Diencephalon (tissue), 1 donor: ENCODE data around the gene KRTAP4-1. TPM values are rescaled to one million over a fixed set of nuclear protein-coding genes. Genes with fewer than 3 reads are reported as not detected.

Experiments
- small RNA-seq: library from RNA; depleted of rRNA; stranded (forward); fragments of <200 nt; gene quantifications from one replicate; pipeline ENCODE3, GENCODE V24; 2014
- total RNA-seq: library from RNA; depleted of rRNA; stranded (reverse); fragments of >200 nt; gene quantifications from one replicate; pipeline ENCODE4 v1.2.3, GENCODE V29; 2014

The KRTAP4-1 gene
- total RNA-seq = not detected

DNA sequence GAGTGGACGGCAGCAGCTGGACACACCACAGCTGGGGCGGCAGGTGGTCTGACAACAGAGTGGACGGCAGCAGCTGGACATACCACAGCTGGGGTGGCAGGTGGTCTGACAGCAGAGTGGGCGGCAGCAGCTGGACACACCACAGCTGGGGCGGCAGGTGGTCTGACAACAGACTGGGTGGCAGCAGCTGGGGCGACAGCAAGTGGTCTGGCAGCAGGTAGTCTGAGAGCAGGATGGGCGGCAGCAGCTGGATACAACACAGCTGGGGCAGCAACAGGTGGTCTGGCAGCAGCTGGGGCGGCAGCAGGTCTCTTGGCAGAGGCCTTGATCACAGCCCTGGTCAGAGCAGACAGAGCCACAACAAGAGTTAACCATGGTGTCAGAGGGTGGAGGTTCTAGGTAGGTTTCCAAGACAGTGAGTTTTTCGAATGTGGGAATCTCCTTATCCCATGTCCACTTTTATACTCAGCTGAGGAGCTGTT lies at the start of gene KRTAP4-1:
Gene KRTAP4-1 (minus strand): TSS at position 432 of the 482 bp plus-strand sequence. CDS start 57 bp downstream, at position 375.

DNA sequence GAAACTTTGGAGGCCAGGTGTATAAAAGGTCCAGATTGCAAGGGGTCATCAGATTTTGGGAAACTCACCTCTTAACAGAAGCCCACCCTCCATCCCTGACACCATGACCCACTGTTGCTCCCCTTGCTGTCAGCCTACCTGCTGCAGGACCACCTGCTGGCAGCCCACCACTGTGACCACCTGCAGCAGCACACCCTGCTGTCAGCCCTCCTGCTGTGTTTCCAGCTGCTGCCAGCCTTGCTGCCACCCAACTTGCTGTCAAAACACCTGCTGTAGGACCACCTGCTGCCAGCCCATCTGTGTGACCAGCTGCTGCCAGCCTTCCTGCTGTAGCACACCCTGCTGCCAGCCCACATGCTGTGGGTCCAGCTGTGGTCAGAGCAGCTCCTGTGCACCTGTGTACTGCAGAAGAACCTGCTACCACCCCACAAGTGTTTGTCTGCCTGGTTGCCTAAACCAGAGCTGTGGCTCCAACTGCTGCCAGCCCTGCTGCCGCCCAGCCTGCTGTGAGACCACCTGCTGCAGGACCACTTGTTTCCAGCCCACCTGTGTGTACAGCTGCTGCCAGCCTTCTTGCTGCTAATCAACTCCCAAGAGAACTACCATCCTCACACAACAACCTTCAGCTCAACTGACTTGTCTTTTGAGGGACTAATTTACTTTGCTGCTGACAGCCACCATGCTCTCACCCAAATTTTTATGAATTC lies 47.8 kb upstream of the KRTAP4-1 start, which contains the start of gene KRTAP9-3:
Gene KRTAP9-3 (plus strand): TSS at position 51 of the 707 bp plus-strand sequence. CDS start 53 bp downstream, at position 104.

DNA sequence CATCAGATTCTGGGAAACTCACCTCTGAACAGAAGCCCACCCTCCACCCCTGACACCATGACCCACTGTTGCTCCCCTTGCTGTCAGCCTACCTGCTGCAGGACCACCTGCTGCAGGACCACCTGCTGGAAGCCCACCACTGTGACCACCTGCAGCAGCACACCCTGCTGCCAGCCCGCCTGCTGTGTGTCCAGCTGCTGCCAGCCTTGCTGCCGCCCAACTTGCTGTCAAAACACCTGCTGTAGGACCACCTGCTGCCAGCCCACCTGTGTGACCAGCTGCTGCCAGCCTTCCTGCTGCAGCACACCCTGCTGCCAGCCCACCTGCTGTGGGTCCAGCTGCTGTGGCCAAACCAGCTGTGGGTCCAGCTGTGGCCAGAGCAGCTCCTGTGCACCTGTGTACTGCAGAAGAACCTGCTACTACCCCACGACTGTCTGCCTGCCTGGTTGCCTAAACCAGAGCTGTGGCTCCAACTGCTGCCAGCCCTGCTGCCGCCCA lies 41.9 kb upstream of the KRTAP4-1 start, which contains the start of gene KRTAP9-2:
Gene KRTAP9-2 (plus strand): TSS at position 51 of the 498 bp plus-strand sequence. CDS start 7 bp downstream, at position 58.

DNA sequence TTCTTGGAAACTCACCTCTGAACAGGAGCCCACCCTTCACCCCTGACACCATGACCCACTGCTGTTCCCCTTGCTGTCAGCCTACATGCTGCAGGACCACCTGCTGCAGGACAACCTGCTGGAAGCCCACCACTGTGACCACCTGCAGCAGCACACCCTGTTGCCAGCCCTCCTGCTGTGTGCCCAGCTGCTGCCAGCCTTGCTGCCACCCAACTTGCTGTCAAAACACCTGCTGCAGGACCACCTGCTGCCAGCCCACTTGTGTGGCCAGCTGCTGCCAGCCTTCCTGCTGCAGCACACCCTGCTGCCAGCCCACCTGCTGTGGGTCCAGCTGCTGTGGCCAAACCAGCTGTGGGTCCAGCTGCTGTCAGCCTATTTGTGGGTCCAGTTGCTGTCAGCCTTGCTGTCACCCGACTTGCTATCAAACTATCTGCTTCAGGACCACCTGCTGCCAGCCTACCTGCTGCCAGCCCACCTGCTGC lies 5.2 kb upstream of the KRTAP4-1 start, which contains the start of gene KRTAP9-1:
Gene KRTAP9-1 (plus strand): TSS at position 51 of the 482 bp plus-strand sequence. CDS start 0 bp downstream, at position 51.

DNA sequence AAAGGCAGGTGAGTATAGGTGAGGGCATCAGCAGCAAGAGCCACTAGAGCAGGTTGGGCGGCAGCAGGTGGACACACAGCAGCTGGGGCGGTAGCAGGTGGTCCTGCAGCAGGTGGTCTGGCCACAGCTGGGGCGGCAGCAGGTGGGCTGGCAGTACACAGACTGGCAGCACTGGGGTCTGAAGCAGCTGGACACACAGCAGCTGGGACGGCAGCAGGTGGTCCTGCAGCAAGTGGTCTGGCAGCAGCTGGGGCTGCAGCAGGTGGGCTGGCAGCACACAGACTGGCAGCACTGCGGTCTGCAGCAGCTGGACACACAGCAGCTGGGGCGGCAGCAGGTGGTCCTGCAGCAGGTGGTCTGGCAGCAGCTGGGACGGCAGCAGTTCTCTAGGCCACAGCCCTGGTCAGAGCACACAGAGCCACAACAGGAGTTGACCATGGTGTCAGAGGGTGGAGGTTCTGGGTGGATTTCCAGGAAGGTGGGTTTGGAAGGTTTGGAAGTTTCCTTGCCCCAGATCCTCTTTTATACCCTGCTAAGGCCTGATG lies 6.9 kb downstream of the KRTAP4-1 start, which contains the start of gene KRTAP4-2:
Gene KRTAP4-2 (minus strand): TSS at position 495 of the 545 bp plus-strand sequence. CDS start 57 bp downstream, at position 438.

DNA sequence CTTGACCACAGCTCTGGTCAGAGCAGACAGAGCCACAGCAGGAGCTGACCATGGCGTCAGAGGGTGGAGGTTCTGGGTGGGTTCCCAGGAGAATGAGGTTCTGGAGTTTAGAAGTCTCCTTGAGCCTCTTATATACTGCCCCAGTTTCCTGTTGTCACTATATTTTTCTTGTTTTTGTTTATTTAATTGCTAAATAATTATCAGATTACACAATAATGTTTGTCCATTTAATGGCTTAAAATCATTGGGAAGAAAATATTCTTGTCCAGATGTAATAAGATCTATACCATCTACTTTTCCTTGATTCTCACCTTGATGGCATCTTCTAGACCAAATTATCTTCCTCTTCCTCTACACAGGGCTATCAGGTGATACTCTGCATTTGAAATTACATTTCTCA lies 16.6 kb downstream of the KRTAP4-1 start, which contains the start of gene KRTAP4-3:
Gene KRTAP4-3 (minus strand): TSS at position 101 of the 400 bp plus-strand sequence. CDS start 49 bp downstream, at position 52.

DNA sequence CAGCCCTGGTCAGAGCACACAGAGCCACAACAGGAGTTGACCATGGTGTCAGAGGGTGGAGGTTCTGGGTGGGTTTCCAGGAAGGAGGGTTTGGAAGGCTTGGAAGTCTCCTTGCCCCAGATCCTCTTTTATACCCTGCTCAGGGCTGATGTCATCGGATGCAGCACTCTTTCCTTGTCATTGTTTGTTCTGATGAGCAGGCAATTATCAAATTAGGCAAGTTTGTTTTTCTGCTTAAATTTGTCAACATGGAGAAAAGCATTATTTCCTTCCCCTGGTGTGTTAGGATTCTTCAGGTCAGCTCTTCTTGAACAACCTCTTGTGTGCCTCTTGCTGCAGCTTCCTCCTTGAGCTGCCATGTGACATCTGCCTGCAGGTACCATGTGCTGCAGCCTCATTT lies 24.1 kb downstream of the KRTAP4-1 start, which contains the start of gene KRTAP4-4:
Gene KRTAP4-4 (minus strand): TSS at position 101 of the 400 bp plus-strand sequence. CDS start 57 bp downstream, at position 44.

DNA sequence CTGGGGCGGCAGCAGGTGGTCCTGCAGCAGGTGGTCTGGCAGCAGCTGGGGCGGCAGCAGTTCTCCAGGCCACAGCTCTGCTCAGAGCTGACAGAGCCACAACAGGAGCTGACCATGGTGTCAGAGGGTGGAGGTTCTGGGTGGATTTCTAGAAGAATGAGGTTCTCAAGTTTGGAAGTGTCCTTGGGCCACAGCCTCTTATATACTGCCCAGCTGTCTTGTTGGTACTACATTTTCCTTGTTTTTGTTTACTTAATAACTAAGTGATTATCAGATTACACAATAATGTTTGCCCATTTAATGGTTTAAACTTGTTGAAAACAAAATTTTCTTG lies 35.1 kb downstream of the KRTAP4-1 start, which contains the start of gene KRTAP4-5:
Gene KRTAP4-5 (minus strand): TSS at position 174 of the 334 bp plus-strand sequence. CDS start 58 bp downstream, at position 116.

DNA sequence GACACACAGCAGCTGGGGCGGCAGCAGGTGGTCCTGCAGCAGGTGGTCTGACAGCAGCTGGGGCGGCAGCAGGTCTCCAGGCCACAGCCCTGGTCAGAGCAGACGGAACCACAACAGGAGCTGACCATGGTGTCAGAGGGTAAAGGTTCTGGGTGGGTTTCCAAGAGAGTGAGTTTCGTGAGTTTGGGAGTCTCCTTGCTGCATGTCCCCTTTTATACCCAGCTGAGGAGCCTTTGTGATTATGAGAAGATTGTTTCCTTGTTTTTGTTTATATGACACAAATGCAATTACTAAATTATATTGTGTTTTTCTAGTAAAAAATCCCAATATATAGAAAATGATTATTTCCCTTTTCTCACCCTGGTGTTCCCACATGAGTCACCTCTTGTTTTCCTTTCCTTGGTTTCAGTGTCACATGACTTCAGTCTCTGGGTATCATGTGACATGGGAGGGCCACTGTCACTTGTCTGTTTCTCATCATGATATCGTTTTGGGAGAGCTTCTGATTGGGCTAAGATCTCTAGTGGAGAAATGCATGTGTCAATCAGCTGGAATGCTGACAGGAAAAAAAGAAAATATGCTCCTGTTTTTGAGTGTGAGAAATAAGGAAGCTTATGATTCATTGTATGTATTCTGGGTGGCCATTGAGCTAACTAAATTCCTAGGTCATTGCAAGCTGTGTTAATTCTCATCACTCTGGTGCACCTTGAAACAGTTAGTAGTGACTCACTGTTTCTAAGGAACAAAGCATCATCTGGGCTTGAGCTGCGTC lies 44.2 kb downstream of the KRTAP4-1 start, which contains the start of gene KRTAP4-6:
Gene KRTAP4-6 (minus strand): TSS at position 185 of the 772 bp plus-strand sequence. CDS start 57 bp downstream, at position 128.

Small RNA genes lying within 50 kb of the gene (small RNA-seq; reads per million reads assigned to genes)
- not detected for gene KRTAP4-17P

Other genes with a start within 250 kb of the KRTAP4-1 start
- gene KRT23, start 247.3 kb downstream of the KRTAP4-1 start, total RNA-seq = 0.46 TPM
- not detected for gene KRT39, start 218.0 kb downstream of the KRTAP4-1 start, total RNA-seq
- gene KRT40, start 200.6 kb downstream of the KRTAP4-1 start, total RNA-seq = not detected
- gene KRTAP3-3, start 190.7 kb downstream of the KRTAP4-1 start, total RNA-seq = not detected
- not detected for gene KRTAP3-2, start 185.0 kb downstream of the KRTAP4-1 start, total RNA-seq
- not detected for gene KRTAP3-1, start 175.8 kb downstream of the KRTAP4-1 start, total RNA-seq
- gene KRTAP1-5, start 157.7 kb downstream of the KRTAP4-1 start, total RNA-seq = not detected
- gene KRTAP1-4, start 154.7 kb downstream of the KRTAP4-1 start, total RNA-seq = not detected
- not detected for gene KRTAP1-3, start 150.0 kb downstream of the KRTAP4-1 start, total RNA-seq
- not detected for gene KRTAP1-1, start 143.5 kb downstream of the KRTAP4-1 start, total RNA-seq
- gene KRTAP2-1, start 137.6 kb downstream of the KRTAP4-1 start, total RNA-seq = not detected
- gene KRTAP2-2, start 129.7 kb downstream of the KRTAP4-1 start, total RNA-seq = not detected
- gene KRTAP2-3, start 124.8 kb downstream of the KRTAP4-1 start, total RNA-seq = not detected
- not detected for gene KRTAP2-4, start 119.0 kb downstream of the KRTAP4-1 start, total RNA-seq
- not detected for gene KRTAP4-7, start 100.8 kb downstream of the KRTAP4-1 start, total RNA-seq
- gene KRTAP4-8, start 86.8 kb downstream of the KRTAP4-1 start, total RNA-seq = not detected
- not detected for gene KRTAP4-16, start 82.7 kb downstream of the KRTAP4-1 start, total RNA-seq
- not detected for gene KRTAP4-9, start 79.5 kb downstream of the KRTAP4-1 start, total RNA-seq
- gene KRTAP4-11, start 66.5 kb downstream of the KRTAP4-1 start, total RNA-seq = not detected
- not detected for gene KRTAP4-12, start 60.7 kb downstream of the KRTAP4-1 start, total RNA-seq
- not detected for gene KRTAP4-6, start 44.4 kb downstream of the KRTAP4-1 start, total RNA-seq
- not detected for gene KRTAP4-5, start 35.1 kb downstream of the KRTAP4-1 start, total RNA-seq
- gene KRTAP4-4, start 24.2 kb downstream of the KRTAP4-1 start, total RNA-seq = not detected
- gene KRTAP4-3, start 16.7 kb downstream of the KRTAP4-1 start, total RNA-seq = not detected
- not detected for gene KRTAP4-2, start 6.7 kb downstream of the KRTAP4-1 start, total RNA-seq
- not detected for gene KRTAP9-1, start 5.0 kb upstream of the KRTAP4-1 start, total RNA-seq
- not detected for gene KRTAP9-2, start 41.7 kb upstream of the KRTAP4-1 start, total RNA-seq
- not detected for gene KRTAP9-3, start 47.5 kb upstream of the KRTAP4-1 start, total RNA-seq
- gene KRTAP9-8, start 53.1 kb upstream of the KRTAP4-1 start, total RNA-seq = not detected
- gene KRTAP9-4, start 64.8 kb upstream of the KRTAP4-1 start, total RNA-seq = not detected
- gene KRTAP9-9, start 70.5 kb upstream of the KRTAP4-1 start, total RNA-seq = not detected
- not detected for gene KRTAP9-6, start 80.5 kb upstream of the KRTAP4-1 start, total RNA-seq
- not detected for gene KRTAP9-7, start 90.8 kb upstream of the KRTAP4-1 start, total RNA-seq
- not detected for gene KRTAP29-1, start 117.9 kb upstream of the KRTAP4-1 start, total RNA-seq
- not detected for gene KRTAP16-1, start 124.4 kb upstream of the KRTAP4-1 start, total RNA-seq
- gene KRTAP17-1, start 130.8 kb upstream of the KRTAP4-1 start, total RNA-seq = not detected
- not detected for gene KRT33A, start 165.9 kb upstream of the KRTAP4-1 start, total RNA-seq
- gene KRT33B, start 184.9 kb upstream of the KRTAP4-1 start, total RNA-seq = not detected
- not detected for gene KRT34, start 197.4 kb upstream of the KRTAP4-1 start, total RNA-seq
- 0.23 TPM for gene KRT31, start 212.7 kb upstream of the KRTAP4-1 start, total RNA-seq
- gene KRT37, start 239.7 kb upstream of the KRTAP4-1 start, total RNA-seq = not detected